Muscle of leg (tissue), 11 donors: ENCODE measurements around the gene ZBTB7C. TPM values are rescaled to one million over a fixed set of nuclear protein-coding genes. Genes with fewer than 3 reads are reported as not detected.

Experiments used
- DNase-seq: peaks from one replicate; pipeline ENCODE4 v3.0.0; 2013
- H3K27ac ChIP-seq: one replicate; pipeline ENCODE4 v1.5.1; 2013; ENCODE audit warnings: mild to moderate bottlenecking, low read length, control low read depth
- H3K27me3 ChIP-seq: one replicate; pipeline ENCODE4 v1.6.1; 2013; ENCODE audit warnings: low read length; ENCODE audit not compliant: control insufficient read depth, insufficient read depth
- H3K36me3 ChIP-seq: one replicate; pipeline ENCODE4 v1.6.1; 2013; ENCODE audit warnings: low read length; ENCODE audit not compliant: control insufficient read depth, insufficient read depth
- H3K4me1 ChIP-seq: one replicate; pipeline ENCODE4 v1.6.1; 2013; ENCODE audit warnings: low read length; ENCODE audit not compliant: control insufficient read depth, insufficient read depth
- H3K4me3 ChIP-seq: one replicate; pipeline ENCODE4 v1.5.1; 2013; ENCODE audit warnings: low read length, control low read depth
- H3K9me3 ChIP-seq: replicated peaks from 2 replicates; pipeline ENCODE4 v1.6.1; 2013; ENCODE audit warnings: low read depth, low read length; ENCODE audit not compliant: control insufficient read depth
- WGBS: methylation state at CpG from one replicate; pipeline ENCODE4 v1.1.5; 2013; ENCODE audit warnings: missing lambda C conversion rate; ENCODE audit not compliant: insufficient coverage; 5-methylcytosine and 5-hydroxymethylcytosine counted together
- polyA plus RNA-seq, 8 donors: library from polyadenylated mRNA; unstranded; fragments of 120-200 nt; gene quantifications; one replicate each; pipeline versions ENCODE4 v1.2.1 to v1.2.3, GENCODE V29; 2013; ENCODE audit warnings: inconsistent platforms in 1 of 8, low replicate concordance in 1 of 8; ENCODE audit not compliant: insufficient read length in 8 of 8, insufficient read depth in 1 of 8
- total RNA-seq: library from RNA; stranded (reverse); fragments of 120-200 nt; gene quantifications from one replicate; pipeline ENCODE4 v1.2.4, GENCODE V29; 2013

The ZBTB7C gene
- total and polyA plus RNA-seq, 9 donors, result 2.8 to 5.6 (median 4.1) TPM

DNA sequence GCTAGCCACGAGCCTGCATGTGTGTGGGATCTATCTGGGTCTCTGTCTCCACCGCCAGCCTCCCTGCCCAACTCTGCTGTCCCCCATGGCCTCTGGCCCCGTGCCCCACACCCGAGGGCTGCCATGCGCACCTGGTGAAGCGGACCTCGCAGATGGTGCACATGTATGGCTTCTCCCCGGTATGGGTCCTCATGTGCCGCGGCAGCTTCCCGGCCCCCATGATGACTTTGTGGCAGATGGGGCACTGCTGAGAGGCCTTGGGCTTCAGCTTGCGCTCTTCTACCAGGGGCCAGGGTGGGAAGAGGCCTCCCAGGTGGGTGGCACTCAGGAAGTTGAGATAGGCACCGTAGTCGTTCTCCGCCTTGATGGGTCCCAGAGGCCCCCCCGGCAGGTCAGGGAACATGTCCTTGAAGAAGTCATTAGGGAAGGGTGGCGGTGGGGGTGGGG lies 369.4 kb downstream of the ZBTB7C start:
- 96% methylated on average over 11 of the region's 17 CpGs for WGBS
- Histone ChIP-seq H3K9me3 (peaks cover 3% of the 10 kb centered on the region), H3K27ac (no peak overlapping the region), H3K36me3 (peaks cover 9% of the 10 kb centered on the region), H3K27me3 (no peaks in the 10 kb centered on the region), H3K4me3 (no peak overlapping the region), H3K4me1 (peaks cover 25% of the 10 kb centered on the region)
- no peak for DNase-seq

DNA sequence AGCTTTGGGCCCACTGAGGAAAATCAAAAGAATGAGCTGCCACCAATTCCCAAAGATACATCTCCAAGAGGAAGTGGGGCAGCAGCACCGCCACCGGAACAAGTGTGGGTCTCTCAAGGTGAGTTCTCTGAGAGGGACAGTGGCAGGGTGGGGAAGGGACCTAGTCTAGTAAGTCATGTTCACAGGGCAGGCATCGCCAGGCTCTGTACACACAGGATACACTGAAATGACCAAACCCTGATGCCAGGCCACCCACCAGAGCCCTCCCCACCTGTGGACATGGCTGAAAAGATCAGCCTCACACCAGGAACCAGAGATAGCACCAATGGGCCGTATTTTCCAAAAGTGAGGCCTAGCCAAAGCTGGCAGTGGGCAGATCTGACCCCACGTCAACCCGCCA lies 370.5 kb downstream of the ZBTB7C start:
- Histone ChIP-seq H3K9me3 (peaks cover 3% of the 10 kb centered on the region), H3K4me3 (no peak overlapping the region), H3K27ac (no peak overlapping the region), H3K4me1 (peaks cover 33% of the 10 kb centered on the region), H3K36me3 (peaks cover 9% of the 10 kb centered on the region), H3K27me3 (no peaks in the 10 kb centered on the region)
- DNase-seq, result no peak
- 88% methylated on average over 4 of the region's 6 CpGs for WGBS

DNA sequence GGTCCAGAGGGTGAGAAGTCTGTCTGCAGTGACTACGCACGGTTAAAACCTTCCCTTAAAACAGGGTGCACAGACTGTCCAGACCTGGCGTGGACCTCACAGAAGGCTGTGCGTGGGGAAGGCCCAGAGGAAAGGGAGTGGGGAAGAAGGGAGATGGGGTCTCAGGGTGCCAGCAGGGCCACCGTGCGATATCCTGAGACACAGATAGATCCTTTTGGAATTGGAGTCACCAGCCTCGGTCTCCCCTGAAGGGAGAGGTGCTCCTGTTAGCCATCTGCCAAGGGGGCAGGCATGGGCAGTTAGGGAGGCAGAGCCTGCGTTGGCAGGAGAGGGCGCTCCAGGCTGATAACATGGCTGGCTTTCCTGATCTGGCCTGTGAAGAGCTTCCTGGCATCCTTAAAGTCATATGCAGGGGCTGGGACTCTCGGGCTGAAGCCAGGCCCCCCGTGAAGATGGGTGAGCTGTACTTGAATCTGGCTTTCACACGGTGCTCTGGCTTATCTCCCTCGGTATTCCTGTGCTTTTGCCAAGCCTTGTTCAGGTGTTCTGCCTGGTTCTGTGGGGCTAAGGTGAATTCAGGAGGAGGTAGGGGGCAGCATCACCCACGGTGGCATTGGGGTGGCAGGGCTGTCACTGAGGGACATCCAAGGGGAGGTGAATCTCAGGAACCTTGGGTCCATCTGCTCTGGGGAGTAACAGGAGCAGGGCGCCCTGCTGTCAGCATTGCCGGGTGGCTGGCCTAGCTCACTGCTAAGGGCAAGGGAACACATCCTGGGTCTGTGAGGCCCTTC lies 371.5 kb downstream of the ZBTB7C start:
- 62% methylated on average over 14 of the region's 16 CpGs for WGBS
- Histone ChIP-seq H3K36me3 (peaks cover 9% of the 10 kb centered on the region), H3K9me3 (no peaks in the 10 kb centered on the region), H3K27me3 (no peaks in the 10 kb centered on the region), H3K4me3 (no peak overlapping the region), H3K4me1 (peaks cover 34% of the 10 kb centered on the region), H3K27ac (no peak overlapping the region)
- DNase-seq, result no peak

DNA sequence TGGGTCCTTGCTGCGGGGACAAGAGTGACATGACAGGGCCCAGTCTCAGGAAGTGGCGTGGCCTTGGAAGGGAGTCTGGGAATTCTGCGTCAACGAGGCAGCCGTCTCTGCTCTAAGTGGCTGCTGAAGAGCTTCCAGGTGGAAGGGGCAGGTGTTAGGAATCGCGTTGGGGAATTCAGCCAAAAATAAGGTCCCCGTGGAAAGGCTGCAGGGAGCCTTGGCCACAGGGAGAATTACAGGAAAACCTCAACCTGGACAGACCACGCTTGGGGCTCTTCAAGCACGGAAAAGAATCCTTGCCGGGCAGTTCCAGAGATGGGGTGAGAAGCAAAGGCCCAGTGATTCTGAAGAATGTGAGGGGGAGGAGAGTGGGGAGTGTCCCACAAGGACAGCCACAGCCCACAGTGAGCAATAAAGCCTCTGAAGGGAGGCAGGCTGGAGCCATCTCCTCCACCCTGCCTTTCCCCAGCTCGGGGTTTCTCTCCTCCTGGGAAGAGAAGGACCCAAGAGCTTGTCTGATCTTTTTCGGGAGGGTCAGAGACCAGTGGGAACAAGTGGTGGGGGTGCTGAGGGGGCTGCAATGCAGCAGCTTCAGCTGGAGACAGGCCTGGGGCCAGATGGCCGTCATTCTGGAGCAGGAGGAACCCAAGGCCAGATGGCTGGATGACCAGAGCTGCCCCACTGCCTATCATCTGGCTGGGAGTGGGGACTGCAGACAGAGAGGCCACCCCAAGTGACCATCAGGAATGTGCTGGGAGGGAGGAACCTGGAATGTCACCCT lies 372.4 kb downstream of the ZBTB7C start:
- no peaks in the 10 kb centered on the region for H3K9me3 ChIP-seq
- H3K4me1 ChIP-seq, result peaks cover 34% of the 10 kb centered on the region
- no peak for DNase-seq
- H3K27me3 ChIP-seq, result no peaks in the 10 kb centered on the region
- no peak overlapping the region for H3K4me3 ChIP-seq
- H3K27ac ChIP-seq, result no peak overlapping the region
- H3K36me3 ChIP-seq, result peaks cover 9% of the 10 kb centered on the region
- WGBS, result 45% methylated on average over 11 of the region's 14 CpGs

DNA sequence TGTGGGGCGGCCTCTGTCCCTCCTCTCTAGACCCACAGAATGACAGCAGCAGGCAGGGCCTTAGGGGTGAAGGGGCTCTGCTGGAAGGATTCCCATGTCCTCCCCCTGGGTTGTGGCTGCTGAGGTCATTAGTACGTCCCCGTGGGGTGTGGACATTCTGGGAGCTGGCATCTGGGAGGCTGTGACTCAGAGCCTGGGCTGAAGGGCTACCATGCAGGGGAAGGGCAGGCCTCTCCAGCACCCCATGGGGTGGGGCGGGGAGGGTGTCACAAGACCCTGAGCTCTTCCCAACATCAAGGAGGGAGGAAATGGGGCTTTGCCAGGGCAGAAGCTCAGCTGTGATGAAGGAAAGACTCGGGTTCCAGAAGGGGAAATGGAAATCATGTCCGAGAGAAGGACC lies 373.0 kb downstream of the ZBTB7C start:
- no peaks in the 10 kb centered on the region for H3K27me3 ChIP-seq
- no peak overlapping the region for H3K4me3 ChIP-seq
- no peak for DNase-seq
- H3K27ac ChIP-seq, result no peak overlapping the region
- no peaks in the 10 kb centered on the region for H3K9me3 ChIP-seq
- H3K36me3 ChIP-seq, result peaks cover 9% of the 10 kb centered on the region
- H3K4me1 ChIP-seq, result peaks cover 36% of the 10 kb centered on the region
- WGBS, result 81% methylated on average over 5 of the region's 6 CpGs

DNA sequence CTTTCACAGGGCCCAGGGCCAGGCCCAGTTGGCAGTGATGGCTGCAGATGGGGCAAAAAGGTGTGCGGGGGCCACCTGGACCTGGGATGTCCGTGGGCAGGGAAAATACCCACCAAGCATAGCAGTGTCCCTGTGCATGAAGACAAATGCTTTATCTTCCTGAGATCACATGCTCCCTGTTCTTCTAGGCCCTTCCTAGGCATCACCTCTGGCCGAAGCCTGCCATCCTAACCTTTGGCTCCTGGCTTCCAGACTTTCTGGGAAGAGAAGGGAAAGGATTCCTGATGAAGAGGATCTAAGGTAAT lies 373.7 kb downstream of the ZBTB7C start:
- Histone ChIP-seq H3K4me1 (peaks cover 37% of the 10 kb centered on the region), H3K9me3 (no peaks in the 10 kb centered on the region), H3K27me3 (no peaks in the 10 kb centered on the region), H3K4me3 (no peak overlapping the region), H3K36me3 (peaks cover 8% of the 10 kb centered on the region), H3K27ac (no peak overlapping the region)
- WGBS, result 100% methylated on average over 3 of the region's 3 CpGs
- no peak for DNase-seq

DNA sequence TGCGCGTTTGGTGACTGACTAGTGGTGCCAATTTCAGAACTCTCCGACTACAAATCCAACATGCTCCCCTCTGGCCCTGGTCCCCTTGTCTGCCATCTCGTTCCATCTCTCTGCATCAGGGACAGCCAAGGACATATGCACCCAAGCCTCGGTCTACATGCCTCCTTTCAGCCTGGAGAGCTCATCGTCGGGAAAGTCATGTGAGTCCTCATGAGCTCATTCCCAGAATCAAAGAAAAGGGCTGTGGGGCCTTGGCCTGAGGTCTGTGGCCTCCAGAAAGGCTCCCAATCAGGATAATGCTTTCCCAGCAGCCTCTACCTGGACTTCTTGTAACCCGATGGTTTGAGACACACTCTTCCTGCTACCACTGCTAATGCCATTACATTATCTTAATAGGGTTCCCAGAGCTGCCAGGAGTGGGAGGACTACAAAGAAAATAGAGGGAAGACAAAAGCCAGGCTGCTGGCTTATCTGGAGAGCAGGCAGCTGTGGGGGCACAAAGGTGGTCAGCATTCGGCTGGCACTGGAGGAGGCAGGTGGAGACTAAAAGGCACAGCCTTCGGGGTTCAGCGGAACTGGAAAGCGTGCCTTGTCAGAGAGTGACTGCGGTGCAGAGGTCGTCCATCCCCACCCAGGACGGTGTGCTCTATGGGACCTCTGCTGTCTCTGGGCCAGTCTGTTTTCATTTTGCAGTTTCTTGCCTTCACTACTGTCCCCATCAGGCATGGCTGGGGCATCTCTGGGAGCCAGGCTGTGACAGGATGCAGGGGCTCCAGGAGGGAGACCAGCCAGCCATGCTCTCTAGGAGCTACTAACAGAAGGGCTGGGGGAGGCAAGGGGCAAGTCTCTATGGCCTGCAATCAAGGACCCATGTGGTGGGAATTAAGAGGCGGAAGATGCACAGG lies 374.3 kb downstream of the ZBTB7C start:
- H3K27me3 ChIP-seq, result no peaks in the 10 kb centered on the region
- no peaks in the 10 kb centered on the region for H3K9me3 ChIP-seq
- H3K27ac ChIP-seq, result no peak overlapping the region
- no peak overlapping the region for H3K4me3 ChIP-seq
- WGBS, result 78% methylated on average over 12 of the region's 16 CpGs
- peaks cover 2% of the 10 kb centered on the region for H3K36me3 ChIP-seq
- DNase-seq, result no peak
- H3K4me1 ChIP-seq, result peaks cover 37% of the 10 kb centered on the region

DNA sequence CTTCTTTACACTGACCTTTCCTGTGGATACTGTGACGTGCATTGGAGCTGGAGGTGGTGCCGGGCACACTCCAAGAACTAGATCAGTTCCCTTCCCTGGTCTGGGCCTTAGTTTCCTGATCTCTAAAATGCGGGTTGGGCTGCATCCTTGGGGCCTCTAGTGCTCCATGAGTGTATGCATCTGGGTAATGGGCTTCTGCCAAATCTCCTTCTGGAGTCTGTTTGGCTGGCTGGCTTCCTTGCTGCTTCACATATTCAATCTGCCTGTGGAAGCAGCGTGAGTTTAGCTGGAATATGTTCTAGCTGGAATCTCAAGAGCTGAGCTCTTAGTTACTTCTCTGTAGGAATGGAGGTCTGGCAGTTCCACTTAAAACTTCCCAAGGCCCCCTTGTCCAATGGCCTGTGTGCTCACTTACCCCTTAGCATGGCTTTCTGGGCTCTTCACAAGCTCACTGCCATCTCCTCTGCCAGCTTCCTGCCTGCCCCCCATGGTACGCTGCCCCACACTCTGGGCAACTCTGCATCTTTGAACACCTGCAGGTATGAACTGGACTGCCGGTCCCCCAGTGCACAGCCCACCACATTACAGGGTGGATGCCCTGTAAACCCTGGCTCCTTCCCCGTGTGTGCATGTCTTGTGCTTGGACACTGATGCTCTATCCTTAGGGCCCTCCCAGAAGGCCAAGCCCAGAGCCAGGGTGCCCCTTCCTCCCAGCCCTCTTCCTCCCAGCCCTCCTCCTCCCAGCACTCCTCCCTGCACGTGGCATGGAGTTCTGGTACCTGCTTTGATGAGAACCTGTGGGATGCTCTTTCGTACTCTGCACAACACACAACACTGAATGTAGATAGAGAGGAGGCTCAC lies 375.2 kb downstream of the ZBTB7C start:
- Histone ChIP-seq H3K4me1 (peaks cover 37% of the 10 kb centered on the region), H3K9me3 (no peaks in the 10 kb centered on the region), H3K27me3 (no peaks in the 10 kb centered on the region), H3K27ac (peak overlapping the region; percentile 13), H3K36me3 (no peaks in the 10 kb centered on the region), H3K4me3 (no peak overlapping the region)
- WGBS, result 83% methylated on average over 4 of the region's 9 CpGs
- peak; percentile 91 for DNase-seq

DNA sequence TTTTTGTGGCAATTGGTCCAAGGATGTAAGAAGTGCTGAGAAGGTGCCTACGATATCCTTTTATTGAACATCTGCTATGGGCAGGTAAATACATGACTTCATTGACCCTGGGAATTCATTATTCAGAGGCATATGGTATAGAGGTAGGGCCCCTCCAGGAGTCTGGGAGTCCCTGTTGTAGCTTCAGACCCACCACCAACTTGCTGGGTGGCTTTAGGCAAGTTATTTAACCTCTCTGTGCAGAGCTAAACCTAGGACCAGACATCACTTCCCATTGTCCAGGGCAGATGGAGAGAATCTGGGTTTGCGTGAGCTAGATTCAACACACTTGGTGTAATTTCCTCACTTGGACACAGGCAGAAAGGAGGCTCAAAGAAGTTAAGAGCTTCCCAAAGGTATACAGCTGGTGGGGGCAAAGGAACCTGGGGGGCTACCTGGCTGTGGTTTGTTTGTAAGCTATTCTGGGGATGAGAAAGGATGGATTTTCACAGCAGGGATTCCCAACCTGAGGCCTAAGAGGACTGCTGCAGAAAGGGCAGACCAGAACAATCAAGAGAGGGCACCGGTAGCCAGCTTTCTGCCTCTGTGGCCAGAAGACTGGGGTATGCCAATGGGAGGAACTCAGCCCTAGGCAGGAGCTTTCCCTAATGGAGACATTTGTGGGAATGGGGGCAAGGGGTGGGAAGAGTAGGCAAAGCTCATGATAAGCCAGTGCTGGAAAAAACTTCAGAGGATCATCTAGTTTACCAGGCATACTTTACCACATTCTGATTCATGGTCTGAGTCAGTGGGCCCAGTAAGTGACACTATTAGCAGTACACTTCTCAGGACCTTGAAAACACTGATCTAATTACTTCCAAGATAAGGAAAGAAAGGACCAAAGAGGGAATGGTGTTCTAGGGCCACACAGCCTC lies 376.1 kb downstream of the ZBTB7C start:
- 100% methylated on average over 2 of the region's 3 CpGs for WGBS
- Histone ChIP-seq H3K27me3 (no peaks in the 10 kb centered on the region), H3K36me3 (no peaks in the 10 kb centered on the region), H3K4me3 (no peak overlapping the region), H3K4me1 (peaks cover 37% of the 10 kb centered on the region), H3K27ac (peak overlapping the region; percentile 13), H3K9me3 (no peaks in the 10 kb centered on the region)
- no peak for DNase-seq
